GM19468 (cell line): ENCODE data around the gene ADTRP.
A peak's percentile ranks its signal among the peaks of the same experiment; 100 is the strongest.

ENCODE experiments used
- ATAC-seq: cut with Tn5 transposase; IDR thresholded peaks from one replicate; pipeline ENCODE4 v1.9.1; 2021; ENCODE audit warnings: mild to moderate bottlenecking, moderate library complexity, moderate number of reproducible peaks; ENCODE audit not compliant: unreplicated experiment; ENCODE audit errors: extremely low read depth

The ADTRP gene, protein sequence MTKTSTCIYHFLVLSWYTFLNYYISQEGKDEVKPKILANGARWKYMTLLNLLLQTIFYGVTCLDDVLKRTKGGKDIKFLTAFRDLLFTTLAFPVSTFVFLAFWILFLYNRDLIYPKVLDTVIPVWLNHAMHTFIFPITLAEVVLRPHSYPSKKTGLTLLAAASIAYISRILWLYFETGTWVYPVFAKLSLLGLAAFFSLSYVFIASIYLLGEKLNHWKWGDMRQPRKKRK

DNA sequence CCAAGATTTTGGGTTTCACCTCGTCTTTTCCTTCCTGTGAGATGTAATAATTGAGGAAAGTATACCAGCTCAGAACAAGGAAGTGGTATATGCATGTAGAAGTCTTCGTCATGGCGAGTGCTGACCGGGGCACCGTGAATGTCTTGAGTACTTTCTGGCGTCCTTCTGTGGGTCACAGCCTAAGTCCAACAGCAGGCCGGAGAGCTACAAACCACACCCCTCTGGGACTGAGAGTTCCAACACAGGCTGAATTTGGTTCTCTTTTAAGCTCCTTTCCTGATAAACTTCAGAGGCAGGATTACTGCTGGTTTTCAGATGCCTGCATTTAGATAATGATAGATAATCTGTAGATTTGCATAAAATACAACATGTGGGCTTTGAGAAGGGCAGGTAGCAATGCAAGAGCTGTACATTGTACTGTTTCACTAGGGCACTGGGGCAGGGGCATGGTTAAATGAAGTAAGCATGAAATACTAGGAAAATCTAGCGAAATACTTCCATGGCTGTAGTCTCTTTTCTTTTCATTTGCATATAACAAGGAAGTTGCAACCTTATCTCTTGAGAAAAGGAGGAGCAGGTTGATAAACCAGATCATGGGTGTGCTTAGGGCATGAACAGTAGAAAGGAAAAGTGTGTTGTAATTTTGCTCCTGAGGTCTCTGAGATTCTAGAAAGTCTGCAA is at the start of gene ADTRP:
ADTRP (minus strand) TSS at position 156 of the 681 bp plus-strand sequence; CDS start at position 112, 44 bp downstream.
- no peak for ATAC-seq

DNA sequence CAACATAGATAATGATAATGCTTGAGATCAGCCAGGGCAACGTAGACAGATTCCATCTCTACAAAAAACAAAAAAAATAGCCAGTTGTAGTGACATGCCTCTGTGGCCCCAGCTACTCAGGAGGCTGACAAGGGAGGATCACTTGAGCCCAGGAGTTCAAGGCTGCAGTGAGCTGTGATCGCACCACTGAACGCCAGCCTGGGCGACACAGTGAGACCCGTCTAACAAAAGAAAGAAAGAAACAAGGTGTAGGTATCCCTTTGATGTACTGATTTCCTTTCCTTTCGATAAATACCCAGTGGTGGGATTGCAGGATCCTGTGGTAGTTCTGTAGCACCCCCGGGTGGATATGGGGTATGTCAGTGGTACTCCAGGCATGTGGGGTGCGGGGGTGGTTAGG is 48.2 kb upstream of the ADTRP start:
- no peak for ATAC-seq

DNA sequence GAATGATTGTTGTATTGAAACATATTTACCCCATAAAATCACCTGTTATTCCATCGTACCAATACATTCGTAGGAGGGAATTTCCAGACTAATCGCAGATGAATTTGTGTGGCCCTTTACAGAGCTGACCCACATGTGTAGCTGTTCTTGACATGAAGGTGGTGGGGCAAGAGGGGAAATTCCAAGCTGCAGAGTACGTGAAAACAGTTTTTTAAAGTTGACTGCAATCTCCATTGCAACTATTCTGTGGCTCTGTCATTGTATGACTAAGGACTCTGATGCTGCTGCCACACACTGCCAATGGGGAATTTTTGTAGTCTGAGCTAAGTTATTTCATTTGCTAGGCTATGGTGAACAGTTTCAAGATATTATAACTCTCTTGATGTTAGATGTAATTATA is 46.4 kb upstream of the ADTRP start:
- peak; percentile 26 for ATAC-seq

DNA sequence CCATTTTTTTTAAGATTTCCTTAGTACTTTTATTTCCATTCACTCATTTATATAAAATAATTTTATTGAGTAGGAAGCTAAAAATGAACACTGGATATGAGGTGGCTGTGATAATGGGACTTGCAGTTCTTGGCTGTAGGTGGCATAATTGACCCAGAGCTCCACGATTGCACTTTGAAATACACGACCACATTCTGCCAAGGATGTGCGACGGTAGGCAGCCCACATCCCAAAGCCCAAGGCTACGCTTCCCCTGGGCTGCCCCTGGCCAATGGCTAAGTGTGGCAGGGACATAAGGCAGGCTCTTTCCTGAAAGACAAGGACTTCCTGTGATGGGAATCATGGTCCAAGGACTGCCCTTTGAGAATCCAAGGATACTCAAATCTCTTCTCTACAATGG is 43.7 kb upstream of the ADTRP start:
- ATAC-seq, result no peak

DNA sequence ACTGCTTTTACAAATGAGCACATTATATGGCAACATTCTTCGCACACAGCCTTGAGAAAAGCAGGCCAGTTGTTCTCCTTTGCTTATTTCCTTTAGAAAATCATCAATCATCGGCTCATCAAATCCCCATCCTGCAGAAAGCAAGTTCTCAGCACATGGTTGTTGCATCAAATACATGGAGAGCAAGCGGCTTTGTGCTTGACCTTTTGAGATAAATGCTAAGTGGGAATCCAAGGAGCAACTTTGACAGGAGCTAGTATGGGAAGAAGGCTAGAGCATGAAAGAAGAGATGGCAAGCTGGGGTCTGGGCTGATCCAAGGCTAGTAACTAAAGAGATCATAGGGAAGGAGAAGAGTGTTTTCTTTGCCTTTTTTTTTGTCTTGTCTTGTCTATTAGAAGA is 43.2 kb upstream of the ADTRP start:
- no peak for ATAC-seq

DNA sequence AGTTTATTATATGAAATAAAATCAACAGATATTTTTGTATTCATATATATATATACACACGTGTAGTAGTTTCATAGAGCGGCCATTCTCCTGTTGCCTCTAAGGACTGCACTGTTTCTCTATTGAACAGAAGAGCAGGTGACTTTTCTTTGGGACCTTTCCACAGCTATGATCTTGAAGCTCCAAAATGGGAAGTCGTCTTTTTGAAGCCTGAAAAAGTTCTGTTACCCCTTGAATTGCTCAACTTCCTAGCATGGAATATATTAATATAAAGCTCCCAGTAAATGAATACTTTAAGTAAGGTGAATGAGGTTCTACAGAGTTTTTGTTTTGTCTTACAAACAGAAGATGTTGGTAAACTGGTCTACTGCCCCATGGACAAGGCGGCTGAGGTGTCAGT is 42.2 kb upstream of the ADTRP start:
- no peak for ATAC-seq

DNA sequence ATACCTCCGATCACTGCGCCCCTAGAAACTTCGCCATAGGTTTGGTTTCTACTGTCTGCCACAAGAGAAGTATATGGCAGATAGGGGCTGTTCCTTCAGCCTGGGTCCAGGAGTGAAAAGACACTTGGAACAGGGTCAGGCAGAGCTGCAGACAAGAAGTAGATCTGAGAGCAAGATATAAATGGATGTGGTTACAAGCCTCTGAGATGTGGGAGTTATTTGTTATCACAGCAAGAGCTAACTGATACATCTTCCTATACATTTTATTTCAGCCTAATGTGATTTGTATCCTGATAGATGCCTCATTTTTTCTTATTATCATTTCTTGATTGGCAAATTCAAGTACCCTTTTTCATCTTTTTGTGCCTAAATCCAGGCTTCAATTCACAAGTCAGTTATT is 40.9 kb upstream of the ADTRP start:
- no peak for ATAC-seq

DNA sequence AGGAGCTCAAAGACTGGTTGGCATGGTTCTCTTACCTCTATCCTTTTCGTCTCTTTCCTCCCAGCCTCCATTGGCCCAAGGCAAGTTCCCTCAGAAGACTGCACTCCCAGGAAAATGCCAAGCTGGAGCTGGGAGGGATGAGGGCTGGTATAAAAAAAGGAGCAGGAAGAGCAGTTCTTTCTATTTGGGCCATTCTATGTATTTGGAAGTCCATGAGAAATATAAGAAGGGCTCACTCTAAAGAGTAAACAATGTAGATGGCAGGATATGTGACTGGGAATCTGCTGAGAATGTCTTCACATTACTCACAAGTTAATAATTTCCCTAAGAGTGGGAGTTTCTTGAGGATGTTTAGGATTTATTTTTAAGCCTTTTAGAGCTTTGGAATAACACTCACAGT is 36.6 kb upstream of the ADTRP start:
- no peak for ATAC-seq

DNA sequence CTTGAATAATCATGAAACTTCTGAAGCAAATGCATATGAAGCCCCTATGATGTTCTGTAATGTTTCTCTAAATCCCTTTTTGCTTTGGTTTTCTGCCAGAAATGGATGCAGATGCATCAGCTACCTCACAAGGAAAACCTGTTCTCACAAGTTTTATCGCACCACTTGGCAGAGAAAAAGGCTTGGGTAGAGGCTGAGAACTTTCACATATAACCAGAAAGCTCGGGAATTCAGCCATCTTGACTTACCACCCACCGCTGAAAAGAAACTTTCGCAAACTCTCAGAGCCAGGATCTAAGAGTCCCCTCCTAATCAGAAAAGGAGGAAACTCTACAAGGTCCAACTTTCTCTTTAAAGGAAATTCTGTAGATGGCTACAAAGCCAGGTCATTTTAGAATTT is 36.2 kb upstream of the ADTRP start:
- no peak for ATAC-seq

DNA sequence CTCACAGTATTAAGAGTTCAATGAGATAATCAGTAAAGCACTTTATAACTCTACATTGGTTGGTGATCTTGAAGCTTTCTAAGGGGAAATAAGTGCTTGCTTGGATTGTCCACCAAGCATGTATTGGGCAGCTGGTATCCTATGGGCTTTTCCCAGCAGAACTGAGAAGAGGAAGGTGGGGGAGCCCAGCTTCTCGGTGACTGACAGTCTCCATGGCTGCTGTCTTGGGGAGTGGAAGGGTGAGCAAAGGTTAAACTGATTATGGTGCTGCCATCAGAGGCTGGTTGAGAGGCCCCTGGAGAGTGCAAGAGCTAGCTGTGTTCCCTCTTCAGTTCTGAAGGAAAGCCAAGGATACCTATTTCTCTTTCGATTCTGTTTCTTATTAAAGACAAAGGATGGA is 35.5 kb upstream of the ADTRP start:
- ATAC-seq, result no peak

DNA sequence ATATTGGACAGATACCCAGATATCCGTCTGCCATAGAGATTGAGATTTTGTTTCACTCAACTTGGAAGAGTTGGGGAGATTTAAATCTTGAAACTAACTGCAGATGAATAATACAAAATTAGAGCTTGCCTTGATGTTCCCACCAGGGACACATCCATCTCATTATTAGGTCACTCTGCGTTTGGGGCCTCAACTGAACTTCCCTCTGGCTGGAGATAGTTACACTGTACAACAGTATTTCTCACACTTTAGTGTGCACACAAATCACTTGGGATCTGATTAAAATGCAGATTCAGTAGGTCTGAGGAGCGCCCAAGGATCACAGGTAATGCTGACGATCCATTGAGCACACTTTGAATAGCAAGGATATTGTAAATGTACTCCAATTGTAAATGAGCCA is 35.0 kb upstream of the ADTRP start:
- ATAC-seq, result no peak

DNA sequence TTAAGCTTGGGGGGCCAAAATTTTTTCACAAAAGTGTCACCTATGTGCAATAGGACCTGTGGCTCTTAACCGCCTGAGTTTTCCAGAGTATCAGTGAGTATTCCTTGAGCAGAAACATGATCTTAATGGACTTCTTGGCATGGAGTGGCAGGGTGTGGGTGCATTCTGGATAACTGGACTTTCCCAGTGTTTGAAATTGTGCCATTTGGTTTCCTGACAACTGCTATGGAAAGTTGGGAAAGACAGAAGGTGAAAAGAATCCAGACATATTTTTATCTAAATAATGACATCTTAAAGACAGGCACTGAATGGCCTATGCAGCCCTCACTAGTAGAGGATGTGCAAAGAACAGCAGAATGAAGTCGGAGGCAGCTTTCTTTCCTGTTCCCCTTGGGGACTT is 34.3 kb upstream of the ADTRP start:
- ATAC-seq, result no peak

DNA sequence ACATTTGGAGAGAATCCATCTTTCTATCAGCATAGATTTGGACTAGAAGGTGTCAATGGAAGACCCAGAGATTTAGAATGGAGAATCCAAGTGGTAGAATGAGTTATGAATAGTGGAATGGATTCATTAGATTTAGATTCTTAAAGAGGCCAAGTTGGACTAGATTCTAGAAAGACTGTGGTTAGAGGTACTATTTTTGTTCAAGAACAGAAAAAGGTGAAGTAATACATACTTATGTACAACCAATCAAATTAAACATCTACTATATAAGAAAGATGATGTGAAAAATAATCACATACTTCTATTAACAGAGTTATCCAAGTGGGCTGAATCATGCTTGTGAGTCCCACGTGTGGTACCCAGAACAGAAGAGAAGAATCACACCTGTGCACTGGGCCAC is 33.8 kb upstream of the ADTRP start:
- ATAC-seq, result no peak

DNA sequence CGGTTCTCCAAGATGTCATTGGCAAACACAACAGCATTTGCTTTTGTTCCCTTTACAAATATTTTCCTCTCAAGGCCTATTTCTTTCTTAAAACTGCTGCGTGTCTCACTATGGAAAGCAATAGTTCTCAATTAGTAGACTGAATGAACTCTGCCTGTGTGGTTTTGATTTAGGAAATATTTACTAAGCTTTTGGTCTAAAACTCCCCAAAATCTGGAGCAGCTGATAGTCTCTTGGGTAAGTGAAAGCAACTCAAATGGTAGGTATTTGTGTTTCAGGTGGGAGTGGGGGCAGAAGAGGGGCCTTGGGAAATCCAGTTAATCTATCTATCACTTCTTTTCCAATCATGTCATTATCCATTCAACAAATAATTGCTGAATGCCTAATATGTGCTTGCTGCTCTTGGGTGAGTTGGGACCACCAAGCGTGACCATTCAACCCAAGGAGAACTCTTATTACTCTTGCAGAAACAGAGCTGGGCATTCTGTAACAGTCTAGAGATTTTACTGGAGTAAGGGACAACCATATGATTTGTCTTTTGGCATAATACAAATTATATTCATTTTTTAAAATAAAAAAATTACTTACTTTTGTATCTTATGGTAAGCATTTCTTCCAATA is 33.2 kb upstream of the ADTRP start:
- ATAC-seq, result no peak

DNA sequence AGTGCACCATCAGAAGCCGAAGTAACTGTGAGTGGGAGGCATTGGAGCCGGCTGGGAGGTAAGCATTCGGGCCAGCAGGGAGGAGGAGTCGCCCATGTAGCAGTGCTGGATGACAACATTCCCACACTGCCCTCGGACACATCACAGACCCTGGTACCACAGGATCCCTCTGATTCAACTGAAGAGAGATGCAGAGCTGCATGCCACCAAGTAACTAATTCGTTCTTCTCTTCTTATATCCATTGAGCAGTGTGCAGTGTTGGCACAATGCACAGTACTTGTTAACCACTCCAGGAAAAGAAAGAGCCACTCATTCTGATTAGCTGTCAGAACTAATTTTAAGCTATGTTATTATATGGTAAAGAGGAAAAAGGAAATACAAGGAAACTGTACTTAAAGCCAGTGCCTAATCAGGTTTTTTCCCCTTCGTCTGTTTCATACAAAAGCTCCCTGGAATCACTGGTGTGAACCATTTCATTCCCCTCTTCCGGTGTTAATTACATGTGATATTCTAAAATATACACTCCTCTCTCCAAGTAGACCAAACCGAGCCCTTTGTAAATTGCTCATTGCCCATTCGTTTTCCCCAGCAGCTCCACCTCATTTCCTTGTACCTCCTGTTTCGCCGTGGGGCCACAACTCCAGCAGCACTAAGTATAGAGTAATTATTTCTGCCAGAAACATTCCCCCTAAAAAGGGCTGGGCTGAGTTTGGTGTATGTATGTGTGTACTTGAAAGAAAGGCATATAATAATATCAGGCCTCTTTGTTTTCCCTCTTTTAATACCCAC is 32.4 kb upstream of the ADTRP start:
- ATAC-seq, result no peak

DNA sequence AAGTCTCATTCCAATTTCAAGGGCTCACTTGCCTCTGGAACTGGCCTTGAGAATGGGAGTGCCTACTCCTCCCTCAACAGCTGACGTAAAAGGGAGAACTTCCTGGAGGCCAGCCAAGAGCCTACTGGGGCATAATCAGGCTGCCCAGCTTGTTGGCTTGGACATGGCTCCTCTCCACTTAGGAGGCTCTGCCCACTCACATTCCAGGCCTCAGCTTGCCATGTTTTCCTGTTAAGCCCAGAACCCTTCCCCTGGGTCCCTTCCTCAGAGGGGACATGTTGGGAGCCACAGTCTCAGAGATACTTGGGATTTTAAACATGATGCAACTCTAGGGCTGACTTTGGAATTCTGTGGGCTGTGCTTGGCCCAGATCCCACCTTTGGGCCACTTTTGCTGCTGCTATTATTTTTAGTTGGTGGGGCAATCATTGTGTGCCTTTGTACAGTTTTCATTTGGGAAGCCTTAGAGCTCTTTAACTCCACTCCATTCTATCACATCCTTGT is 31.5 kb upstream of the ADTRP start:
- no peak for ATAC-seq

DNA sequence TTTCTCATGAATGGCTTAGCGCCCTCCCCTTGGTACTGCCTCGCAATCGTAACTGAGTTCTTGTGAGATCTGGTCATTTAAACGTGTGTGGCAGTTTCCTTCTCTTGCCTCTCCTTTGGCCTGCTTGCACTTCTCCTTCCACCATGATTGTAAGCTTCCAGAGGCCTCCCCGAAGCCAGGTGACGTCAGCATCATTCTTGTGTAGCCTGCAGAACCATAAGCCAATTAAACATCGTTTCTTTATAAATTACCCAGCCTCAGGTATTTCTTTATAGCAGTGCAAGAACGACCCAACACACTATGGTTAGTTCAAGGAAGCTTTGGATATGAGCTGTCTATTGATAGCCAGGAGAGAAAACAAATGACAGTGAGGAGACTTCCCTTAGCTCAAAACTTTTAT is 29.5 kb upstream of the ADTRP start:
- no peak for ATAC-seq

DNA sequence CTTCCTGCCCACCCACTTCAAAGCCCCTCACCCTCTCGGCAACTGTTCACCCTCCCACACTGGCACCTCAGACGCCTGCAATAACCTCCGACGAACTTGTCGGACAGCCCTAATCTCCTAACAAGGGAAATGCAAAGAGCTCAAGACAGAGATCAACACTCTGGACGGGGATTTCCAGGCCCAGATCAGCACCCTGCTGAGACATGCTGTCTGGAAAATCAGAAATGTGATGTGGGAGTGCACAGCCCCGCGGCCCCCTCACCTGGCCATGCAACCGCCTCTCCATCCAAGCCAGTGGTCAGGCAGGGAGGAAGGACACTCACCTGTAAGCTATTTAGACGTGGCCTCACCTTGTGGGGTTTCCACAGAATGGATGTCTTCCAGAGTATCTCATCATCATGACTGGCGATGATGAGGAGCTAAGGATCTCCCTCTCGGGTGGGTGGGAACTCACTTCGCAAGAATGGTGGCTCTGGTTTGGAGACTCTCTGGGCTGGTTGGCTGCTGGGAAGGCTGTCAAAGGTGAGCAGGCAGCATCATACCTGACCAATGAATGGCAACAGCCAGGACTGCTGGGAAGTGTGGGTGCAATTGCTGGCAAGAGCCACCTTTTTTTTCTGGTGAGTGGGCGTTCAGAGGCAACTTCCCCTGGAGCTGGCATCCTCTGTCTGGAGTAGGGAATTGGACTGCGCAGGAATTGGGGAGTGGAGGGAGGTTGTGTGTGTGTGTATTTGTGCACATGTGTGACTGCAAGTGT is 28.1 kb upstream of the ADTRP start:
- no peak for ATAC-seq

DNA sequence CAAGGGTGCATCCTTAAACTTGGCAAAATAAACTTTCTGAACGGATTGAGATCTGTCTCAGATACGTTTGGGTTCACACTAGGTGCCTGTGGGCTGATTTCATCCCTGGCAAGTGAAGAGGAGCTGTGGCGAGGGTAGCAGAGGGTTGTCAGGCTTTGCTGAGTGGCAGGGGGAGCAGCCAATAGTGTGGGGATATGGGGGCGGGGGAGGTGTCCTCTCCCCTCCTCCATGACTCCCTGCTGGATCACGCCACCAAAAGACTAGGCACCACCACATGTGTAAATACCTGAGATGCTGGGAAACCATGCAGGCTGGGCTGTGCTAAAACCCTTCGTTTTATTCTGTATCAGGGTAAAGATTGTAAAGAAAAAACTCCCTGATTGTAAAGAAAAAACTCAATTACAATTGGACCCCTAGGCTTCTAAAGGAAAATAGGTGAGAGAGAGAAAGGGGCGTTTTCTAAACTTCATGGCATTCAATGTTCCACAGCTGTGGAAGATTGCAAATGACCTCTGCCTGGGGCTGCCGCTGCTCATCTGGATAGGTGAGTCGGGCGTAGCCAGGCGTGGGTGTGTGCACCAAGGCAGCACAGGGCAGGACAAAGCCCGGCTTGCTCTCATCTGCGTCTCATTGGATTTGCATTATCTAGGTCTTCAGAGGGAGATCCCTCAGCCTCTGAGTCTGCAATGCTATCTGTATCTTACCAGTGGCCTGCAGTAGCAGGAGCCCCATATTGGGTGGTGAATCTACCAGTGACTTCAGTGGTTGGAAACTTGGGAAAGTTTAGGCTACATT is 26.9 kb upstream of the ADTRP start:
- no peak for ATAC-seq
